Suprapubic skin (tissue), 4 donors: ENCODE results near the gene HBG2. TPM values are rescaled to one million over a fixed set of nuclear protein-coding genes. Genes with fewer than 3 reads are reported as not detected.

Source experiments
- DNase-seq, 2 donors: peaks; one replicate each; pipeline ENCODE4 v3.0.0-alpha.2; 2019; ENCODE audit warnings: low spot score in 2 of 2
- H3K27ac ChIP-seq: fragments of 200-600 bp; sonication (generic); one replicate; pipeline ENCODE4 v1.5.1; 2019
- H3K27me3 ChIP-seq: fragments of 200-600 bp; sonication (generic); one replicate; pipeline ENCODE4 v1.5.1; 2019
- H3K36me3 ChIP-seq: fragments of 200-600 bp; sonication (generic); one replicate; pipeline ENCODE4 v1.5.1; 2019
- H3K4me1 ChIP-seq: fragments of 200-600 bp; sonication (generic); one replicate; pipeline ENCODE4 v1.5.1; 2019
- H3K4me3 ChIP-seq: fragments of 200-600 bp; sonication (generic); one replicate; pipeline ENCODE4 v1.5.1; 2019; ENCODE audit warnings: mild to moderate bottlenecking
- H3K9me3 ChIP-seq: fragments of 200-600 bp; sonication (generic); one replicate; pipeline ENCODE4 v1.5.1; 2019
- CTCF ChIP-seq, 2 donors: fragments of 200-600 bp in 1 of 2; fragments of 450-650 bp in 1 of 2; sonication (generic) in 1 of 2; IDR thresholded peaks; one replicate each; pipeline ENCODE4 v1.5.1; 2016 to 2019; ENCODE audit warnings: antibody characterized with exemption in 2 of 2, mild to moderate bottlenecking in 1 of 2, moderate library complexity in 1 of 2
- EP300 ChIP-seq: sonication (generic); formaldehyde crosslinking; IDR thresholded peaks from one replicate; pipeline ENCODE4 v1.6.1; 2017; ENCODE audit warnings: antibody characterized with exemption
- POLR2A ChIP-seq, 2 donors: fragments of 450-650 bp; IDR thresholded peaks; one replicate each; pipeline ENCODE4 v1.6.1; 2017; ENCODE audit warnings: antibody characterized with exemption in 2 of 2, mild to moderate bottlenecking in 2 of 2, moderate library complexity in 2 of 2
- POLR2AphosphoS5 ChIP-seq, 3 donors: sonication (generic); formaldehyde crosslinking; IDR thresholded peaks; one replicate each; pipeline ENCODE4 v1.6.1; 2017; ENCODE audit warnings: antibody characterized with exemption in 3 of 3
- WGBS: methylation state at CpG from one replicate; pipeline ENCODE4 v1.1.5; 2018; 5-methylcytosine and 5-hydroxymethylcytosine counted together
- total RNA-seq, 4 donors: library from RNA; depleted of rRNA; stranded (reverse); fragments of >200 nt; gene quantifications; one replicate each; pipeline ENCODE4 v1.1.0, GENCODE V29; 2016

HBG2 gene
- total RNA-seq, 4 donors from 2014 or later, result not detected

DNA sequence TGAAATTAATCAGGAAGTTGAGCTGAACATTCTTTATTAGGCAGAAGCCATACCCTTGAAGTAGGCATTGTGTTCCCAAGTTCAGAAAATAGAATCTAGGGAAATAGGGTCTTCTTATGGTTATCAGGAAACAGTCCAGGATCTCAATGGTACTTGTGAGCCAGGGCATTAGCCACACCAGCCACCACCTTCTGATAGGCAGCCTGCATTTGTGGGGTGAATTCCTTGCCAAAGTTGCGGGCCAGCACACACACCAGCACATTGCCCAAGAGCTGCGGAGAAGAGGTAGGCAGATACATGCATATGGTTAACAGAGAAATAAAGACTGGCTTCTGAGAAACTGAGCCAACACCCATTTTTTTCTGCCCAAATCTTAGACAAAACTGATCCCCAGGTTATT, 21.8 kb downstream of the HBG2 start:
- DNase-seq, result no peak
- H3K27me3 ChIP-seq, result no peaks in the 10 kb centered on the region
- no peaks in the 10 kb centered on the region for H3K36me3 ChIP-seq
- no peak overlapping the region for H3K27ac ChIP-seq
- H3K4me1 ChIP-seq, result no peaks in the 10 kb centered on the region
- TF ChIP-seq POLR2A (IDR thresholded peaks at IDR 0.05), result no peak
- no peak for TF ChIP-seq EP300
- TF ChIP-seq CTCF (IDR thresholded peaks at IDR 0.05), result no peak
- TF ChIP-seq POLR2AphosphoS5 (IDR thresholded peaks at IDR 0.05), result no peak
- H3K4me3 ChIP-seq, result no peak overlapping the region
- 93% methylated on average over 2 of the region's 2 CpGs for WGBS
- no peaks in the 10 kb centered on the region for H3K9me3 ChIP-seq

- H3K4me3 ChIP-seq, result no peak overlapping the region
- DNase-seq, result no peak
- no peaks in the 10 kb centered on the region for H3K36me3 ChIP-seq
- no peak overlapping the region for H3K27ac ChIP-seq
- H3K27me3 ChIP-seq, result no peaks in the 10 kb centered on the region
- H3K9me3 ChIP-seq, result no peaks in the 10 kb centered on the region
- WGBS, result 43% methylated on average over 3 of the region's 3 CpGs
- no peaks in the 10 kb centered on the region for H3K4me1 ChIP-seq
- TF ChIP-seq CTCF (IDR thresholded peaks at IDR 0.05), result no peak
- TF ChIP-seq POLR2A (IDR thresholded peaks at IDR 0.05), result no peak
- TF ChIP-seq POLR2AphosphoS5 (IDR thresholded peaks at IDR 0.05), result no peak
- TF ChIP-seq EP300, result no peak
Measured at GRCh38 chr11:5232176-5232575, 22.4 kb downstream of the HBG2 start.

- 80% methylated on average over 2 of the region's 2 CpGs for WGBS
- Histone ChIP-seq H3K27ac (no peak overlapping the region), H3K4me3 (no peak overlapping the region), H3K9me3 (no peaks in the 10 kb centered on the region), H3K4me1 (no peaks in the 10 kb centered on the region), H3K27me3 (no peaks in the 10 kb centered on the region), H3K36me3 (no peaks in the 10 kb centered on the region)
- DNase-seq, result no peak
- TF ChIP-seq EP300, result no peak
- TF ChIP-seq POLR2A (IDR thresholded peaks at IDR 0.05), result no peak
- TF ChIP-seq CTCF (IDR thresholded peaks at IDR 0.05), result no peak
- no peak for TF ChIP-seq POLR2AphosphoS5 (IDR thresholded peaks at IDR 0.05)
Measured at GRCh38 chr11:5231111-5231510, 23.5 kb downstream of the HBG2 start.

- Histone ChIP-seq H3K36me3 (no peaks in the 10 kb centered on the region), H3K27ac (no peak overlapping the region), H3K4me1 (no peaks in the 10 kb centered on the region), H3K4me3 (no peak overlapping the region), H3K9me3 (no peaks in the 10 kb centered on the region), H3K27me3 (no peaks in the 10 kb centered on the region)
- DNase-seq, result no peak
- 85% methylated on average over 1 of the region's 1 CpG for WGBS
- TF ChIP-seq CTCF (IDR thresholded peaks at IDR 0.05), result no peak
- TF ChIP-seq POLR2AphosphoS5 (IDR thresholded peaks at IDR 0.05), result no peak
- TF ChIP-seq EP300, result no peak
- no peak for TF ChIP-seq POLR2A (IDR thresholded peaks at IDR 0.05)
Measured at GRCh38 chr11:5230266-5230665, 24.3 kb downstream of the HBG2 start.

DNA sequence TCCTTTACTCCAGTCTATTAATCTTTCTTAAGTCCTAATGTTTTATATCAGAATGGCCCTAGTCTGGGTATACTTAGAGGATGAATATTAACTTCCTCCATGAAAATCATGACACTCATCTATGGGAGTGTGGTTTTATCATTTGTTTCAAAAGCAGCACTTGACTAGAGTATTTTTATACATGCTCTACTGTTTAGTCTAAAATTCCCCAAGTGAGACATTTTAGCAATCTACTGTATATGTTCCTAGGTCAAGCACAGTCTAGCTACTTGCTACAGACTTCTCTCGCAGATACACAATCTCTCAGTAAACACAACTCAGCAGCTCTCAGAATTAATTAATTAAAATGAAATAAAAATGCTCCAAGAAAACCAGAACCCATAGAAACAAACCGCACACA, 24.8 kb downstream of the HBG2 start:
- no peak for TF ChIP-seq POLR2AphosphoS5 (IDR thresholded peaks at IDR 0.05)
- no peak for TF ChIP-seq EP300
- no peak for TF ChIP-seq POLR2A (IDR thresholded peaks at IDR 0.05)
- no peak for TF ChIP-seq CTCF (IDR thresholded peaks at IDR 0.05)
- no peaks in the 10 kb centered on the region for H3K4me1 ChIP-seq
- no peak overlapping the region for H3K4me3 ChIP-seq
- WGBS, result 89% methylated on average over 2 of the region's 2 CpGs
- H3K27me3 ChIP-seq, result no peaks in the 10 kb centered on the region
- no peak overlapping the region for H3K27ac ChIP-seq
- no peaks in the 10 kb centered on the region for H3K9me3 ChIP-seq
- H3K36me3 ChIP-seq, result no peaks in the 10 kb centered on the region
- DNase-seq, result no peak
